ENCODE results near the gene PON2.

Gene PON2

GRCh38 chr7:95425694-95426093 lies 9.1 kb downstream of the PON2 start:
- H3K4me3 ChIP-seq (ENCODE audit: low read depth, low read length), result no peak overlapping the region
- TF ChIP-seq, protein P1, sequence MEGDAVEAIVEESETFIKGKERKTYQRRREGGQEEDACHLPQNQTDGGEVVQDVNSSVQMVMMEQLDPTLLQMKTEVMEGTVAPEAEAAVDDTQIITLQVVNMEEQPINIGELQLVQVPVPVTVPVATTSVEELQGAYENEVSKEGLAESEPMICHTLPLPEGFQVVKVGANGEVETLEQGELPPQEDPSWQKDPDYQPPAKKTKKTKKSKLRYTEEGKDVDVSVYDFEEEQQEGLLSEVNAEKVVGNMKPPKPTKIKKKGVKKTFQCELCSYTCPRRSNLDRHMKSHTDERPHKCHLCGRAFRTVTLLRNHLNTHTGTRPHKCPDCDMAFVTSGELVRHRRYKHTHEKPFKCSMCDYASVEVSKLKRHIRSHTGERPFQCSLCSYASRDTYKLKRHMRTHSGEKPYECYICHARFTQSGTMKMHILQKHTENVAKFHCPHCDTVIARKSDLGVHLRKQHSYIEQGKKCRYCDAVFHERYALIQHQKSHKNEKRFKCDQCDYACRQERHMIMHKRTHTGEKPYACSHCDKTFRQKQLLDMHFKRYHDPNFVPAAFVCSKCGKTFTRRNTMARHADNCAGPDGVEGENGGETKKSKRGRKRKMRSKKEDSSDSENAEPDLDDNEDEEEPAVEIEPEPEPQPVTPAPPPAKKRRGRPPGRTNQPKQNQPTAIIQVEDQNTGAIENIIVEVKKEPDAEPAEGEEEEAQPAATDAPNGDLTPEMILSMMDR (IDR thresholded peaks at IDR 0.05; ENCODE audit: insufficient read depth, low read depth, low read length, missing control alignments), result no peak
- DNase-seq (ENCODE audit: low read depth), result no peak

DNA sequence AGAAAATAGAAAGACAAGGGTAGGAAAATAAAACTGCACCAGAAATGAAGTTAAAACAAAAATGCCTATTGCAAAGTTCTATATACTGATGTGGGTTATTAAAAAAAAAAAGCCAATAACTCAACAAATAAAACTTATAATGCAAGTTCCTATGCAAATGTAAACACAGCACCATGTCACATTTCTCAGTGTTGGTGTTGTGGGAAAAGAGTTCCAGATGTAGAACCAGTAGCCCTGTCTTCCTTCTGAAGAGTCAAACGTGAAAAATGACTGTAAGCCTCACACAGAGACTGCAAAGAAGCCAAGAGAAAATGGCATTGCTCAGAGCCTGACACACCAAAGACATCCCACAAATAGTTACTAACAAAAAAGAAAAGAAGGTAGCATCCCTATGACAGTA lies 10.1 kb downstream of the PON2 start:
- no peak overlapping the region for H3K4me3 ChIP-seq (ENCODE audit: low read depth, low read length)
- DNase-seq (ENCODE audit: low read depth), result no peak
- TF ChIP-seq, protein P1 (IDR thresholded peaks at IDR 0.05; ENCODE audit: insufficient read depth, low read depth, low read length, missing control alignments), result no peak

DNA sequence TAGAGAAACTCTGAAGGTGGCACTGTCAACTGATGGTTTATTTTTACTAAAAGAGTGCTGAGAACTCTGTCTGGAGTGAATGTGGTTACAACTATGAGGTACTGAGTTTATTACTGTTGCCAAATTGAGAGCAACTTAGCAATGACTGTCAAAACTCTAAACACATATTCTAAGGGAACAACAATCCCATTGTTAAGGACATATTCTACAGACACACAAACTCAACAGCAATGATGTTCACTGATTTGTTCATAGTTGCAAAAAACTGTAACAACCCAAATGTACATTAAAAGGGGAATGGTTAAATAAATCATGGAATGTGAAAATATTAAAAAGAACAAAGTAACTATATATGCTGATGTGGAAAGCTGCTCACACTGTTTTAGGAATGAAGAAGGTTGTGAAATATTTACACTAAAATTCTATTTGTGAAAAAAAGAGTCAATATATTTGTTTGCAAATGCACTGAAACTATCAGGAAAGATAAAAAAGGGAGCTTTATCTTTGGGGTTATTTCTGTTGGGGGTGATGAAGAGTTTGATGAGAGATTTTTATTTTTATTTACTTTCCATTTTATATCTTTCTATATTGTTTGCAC lies 12.9 kb downstream of the PON2 start:
- no peak for DNase-seq (ENCODE audit: low read depth)
- TF ChIP-seq, protein P1 (IDR thresholded peaks at IDR 0.05; ENCODE audit: insufficient read depth, low read depth, low read length, missing control alignments), result no peak
- no peak overlapping the region for H3K4me3 ChIP-seq (ENCODE audit: low read depth, low read length)

DNA sequence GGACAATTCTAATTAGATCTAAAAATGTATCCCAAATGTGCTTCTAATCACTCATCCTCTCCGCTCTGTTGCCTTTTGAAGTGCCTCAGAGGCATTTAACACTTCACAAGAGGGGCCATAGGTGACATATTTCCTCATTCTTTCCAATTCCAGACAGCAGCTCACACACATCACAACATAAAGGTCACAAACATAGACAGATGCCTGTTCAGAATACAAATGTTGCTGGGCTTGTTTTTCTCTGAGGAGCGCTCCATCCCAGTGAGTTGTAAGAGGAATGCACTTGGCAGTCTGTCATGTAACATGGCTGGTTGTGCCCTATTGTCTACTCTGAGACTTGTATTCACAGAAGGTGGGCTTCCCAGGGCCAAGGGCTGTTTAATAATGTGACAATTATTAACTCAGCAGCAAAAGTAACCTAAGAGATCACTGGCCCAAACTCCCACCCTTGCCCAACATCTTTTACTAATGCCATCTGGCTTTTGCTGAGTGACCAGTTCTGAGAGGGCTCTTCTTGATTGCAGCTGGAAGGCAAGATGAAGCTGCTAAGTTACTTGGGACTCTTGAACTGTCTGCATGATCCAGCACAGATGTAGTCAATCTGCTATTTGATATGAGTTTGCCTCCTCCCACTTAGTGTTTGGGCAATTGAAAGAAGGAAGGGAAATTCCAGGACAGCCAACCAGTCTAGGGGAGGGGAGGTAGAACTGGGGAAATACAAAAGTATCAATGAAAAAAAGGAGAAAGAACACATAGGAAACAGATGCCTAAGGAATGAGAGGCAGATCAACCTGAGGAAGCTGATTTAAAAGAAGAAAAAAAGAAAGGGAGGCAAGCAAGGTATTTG lies 13.6 kb downstream of the PON2 start:
- H3K4me3 ChIP-seq (ENCODE audit: low read depth, low read length), result no peak overlapping the region
- peak; percentile 15 for DNase-seq (ENCODE audit: low read depth)
- TF ChIP-seq, protein P1 (IDR thresholded peaks at IDR 0.05; ENCODE audit: insufficient read depth, low read depth, low read length, missing control alignments), result no peak

DNA sequence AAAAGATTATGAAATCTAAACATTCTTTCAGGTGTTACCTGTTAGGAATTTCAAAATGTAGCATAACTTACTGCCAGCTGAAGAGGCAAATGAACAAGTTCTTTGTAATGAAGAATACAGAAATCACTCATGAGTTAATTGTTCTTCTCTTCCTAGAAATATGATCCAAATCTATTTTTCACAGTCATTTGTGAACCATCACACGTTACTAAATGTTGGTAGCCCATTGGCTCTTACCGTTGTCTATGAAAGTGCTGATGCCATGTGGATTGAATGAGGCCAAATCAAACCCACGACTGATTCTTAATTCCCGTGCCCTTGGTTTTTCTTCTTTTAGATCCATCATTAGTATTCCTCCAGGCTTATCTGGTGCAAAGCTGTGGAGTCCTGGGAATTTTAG lies 22.8 kb downstream of the PON2 start:
- DNase-seq (ENCODE audit: low read depth), result no peak
- TF ChIP-seq, protein P1 (IDR thresholded peaks at IDR 0.05; ENCODE audit: insufficient read depth, low read depth, low read length, missing control alignments), result no peak
- no peak overlapping the region for H3K4me3 ChIP-seq (ENCODE audit: low read depth, low read length)

GRCh38 chr7:95411666-95412065 lies 23.2 kb downstream of the PON2 start:
- H3K4me3 ChIP-seq (ENCODE audit: low read depth, low read length), result no peak overlapping the region
- no peak for DNase-seq (ENCODE audit: low read depth)
- TF ChIP-seq, protein P1 (IDR thresholded peaks at IDR 0.05; ENCODE audit: insufficient read depth, low read depth, low read length, missing control alignments), result no peak

Measured in GM12865 (cell line).